DND-41 (cell line): Measurements from ENCODE around the gene COLGALT1.

Experiments used
- CTCF ChIP-seq: IDR thresholded peaks from 2 replicates; pipeline ENCODE4 v1.5.1; 2012; ENCODE audit warnings: borderline replicate concordance, low read length, moderate library complexity, mild to moderate bottlenecking; ENCODE audit not compliant: poor library complexity, severe bottlenecking; ENCODE audit errors: extremely low read depth
- EZH2 ChIP-seq: IDR thresholded peaks from 3 replicates; pipeline ENCODE4 v1.6.1; 2012; ENCODE audit warnings: borderline replicate concordance, low read depth, mild to moderate bottlenecking, moderate library complexity, low read length, inconsistent platforms; ENCODE audit not compliant: severe bottlenecking

- TF ChIP-seq CTCF: no peak
- TF ChIP-seq EZH2: no peak
Observed at GRCh38 chr19:17553256-17553655, 2.2 kb upstream of the COLGALT1 start.
